Astrocyte of the cerebellum (primary cell): ENCODE measurements around the gene NDUFS5.

Experiments
- DNase-seq: peaks from one replicate; pipeline ENCODE4 v3.0.0-alpha.2; 2011; ENCODE audit warnings: low read depth
- H3K4me3 ChIP-seq: 2 replicates; pipeline ENCODE4 v1.5.1; 2011; ENCODE audit warnings: mild to moderate bottlenecking, low read depth, low read length, moderate library complexity
- CTCF ChIP-seq: IDR thresholded peaks from 2 replicates; pipeline ENCODE4 v1.5.1; 2012; ENCODE audit warnings: low read length, low read depth, moderate library complexity, mild to moderate bottlenecking; ENCODE audit errors: missing control alignments
- in situ Hi-C: cut with HindIII; loops from 2 replicates; pipeline ENCODE4 v1.10.0; 2017; ENCODE audit warnings: low sequenced_read_pairs

NDUFS5 gene

GRCh38 chr1:39080269-39080826 is 54.2 kb downstream of the NDUFS5 start:
- in situ Hi-C loops = loop anchor here (25.0 kb wide), 1 partner anchor 218 kb away; the partner anchor contains the start of genes MYCBP and RRAGC
- H3K4me3 ChIP-seq = no peak overlapping the region
- no peak for TF ChIP-seq CTCF
- DNase-seq = no peak

GRCh38 chr1:39080831-39081270 is 54.7 kb downstream of the NDUFS5 start:
- in situ Hi-C loops = loop anchor here (25.0 kb wide), 1 partner anchor 219 kb away; the partner anchor contains the start of genes MYCBP and RRAGC
- no peak for DNase-seq
- H3K4me3 ChIP-seq = peak overlapping the region; percentile 41
- TF ChIP-seq CTCF = no peak

GRCh38 chr1:39081271-39082009 is 55.3 kb downstream of the NDUFS5 start:
- in situ Hi-C loops = loop anchor here (25.0 kb wide), 1 partner anchor 219 kb away; the partner anchor contains the start of genes MYCBP and RRAGC
- peak overlapping the region; percentile 41 for H3K4me3 ChIP-seq
- DNase-seq = no peak
- no peak for TF ChIP-seq CTCF

- no peak for DNase-seq
- H3K4me3 ChIP-seq = peak overlapping the region; percentile 41
- in situ Hi-C loops = loop anchor here (25.0 kb wide), 1 partner anchor 220 kb away; the partner anchor contains the start of genes MYCBP and RRAGC
- no peak for TF ChIP-seq CTCF
Observed at GRCh38 chr1:39082010-39082799, 56.1 kb downstream of the NDUFS5 start.

GRCh38 chr1:39082811-39083576 is 56.8 kb downstream of the NDUFS5 start:
- in situ Hi-C loops = loop anchor here (25.0 kb wide), 1 partner anchor 221 kb away; the partner anchor contains the start of genes MYCBP and RRAGC

More at GRCh38 chr1:39082811-39083576, 56.8 kb downstream of the NDUFS5 start:
- DNase-seq = no peak
- TF ChIP-seq CTCF = no peak
- no peak overlapping the region for H3K4me3 ChIP-seq
